Inflammatory macrophage (primary cell): Measurements from ENCODE around the gene DUSP22.
A peak's percentile ranks its signal among the peaks of the same experiment; 100 is the strongest.

Experiments
- DNase-seq, 2 donors: peaks; one replicate each; pipeline ENCODE4 v3.0.0-alpha.2; 2020 to 2022

DUSP22 gene

GRCh38 chr6:340186-340955 is 48.1 kb downstream of the DUSP22 start:
- DNase-seq = peak in 1 of 2 donors; percentile 23

GRCh38 chr6:340991-341827 is 48.9 kb downstream of the DUSP22 start:
- peak; percentile 97 to 98 for DNase-seq

GRCh38 chr6:341914-342831 is 49.9 kb downstream of the DUSP22 start:
- DNase-seq = no peak

- no peak for DNase-seq
Observed at GRCh38 chr6:342832-343179, 50.5 kb downstream of the DUSP22 start.

GRCh38 chr6:343226-343935 is 51.1 kb downstream of the DUSP22 start:
- no peak for DNase-seq

GRCh38 chr6:343960-344815 is 51.9 kb downstream of the DUSP22 start:
- DNase-seq = no peak

GRCh38 chr6:344816-345340 is 52.6 kb downstream of the DUSP22 start:
- no peak for DNase-seq

- peak in 1 of 2 donors; percentile 42 for DNase-seq
Observed at GRCh38 chr6:345747-346385, 53.6 kb downstream of the DUSP22 start.

- DNase-seq = no peak
Observed at GRCh38 chr6:346386-347030, 54.2 kb downstream of the DUSP22 start.

- no peak for DNase-seq
Observed at GRCh38 chr6:347232-347631, 54.9 kb downstream of the DUSP22 start.

GRCh38 chr6:347951-348859 is 55.9 kb downstream of the DUSP22 start:
- no peak for DNase-seq

- no peak for DNase-seq
Observed at GRCh38 chr6:348860-349396, 56.6 kb downstream of the DUSP22 start.

GRCh38 chr6:349491-349921 is 57.2 kb downstream of the DUSP22 start:
- no peak for DNase-seq

- DNase-seq = no peak
Observed at GRCh38 chr6:350371-350770, 58.1 kb downstream of the DUSP22 start.

GRCh38 chr6:351011-351866 is 59.0 kb downstream of the DUSP22 start:
- DNase-seq = no peak

GRCh38 chr6:351867-352289 is 59.6 kb downstream of the DUSP22 start:
- no peak for DNase-seq

GRCh38 chr6:352474-352873 is 60.2 kb downstream of the DUSP22 start:
- no peak for DNase-seq
